Brain pericyte (primary cell): ENCODE results near the gene COL26A1.
"Not testable (repeated sequence)": the region's sequence is repeated elsewhere in the genome, so short reads cannot be mapped to it uniquely, and the experiment has no call there.

Experiments used
- DNase-seq: peaks from one replicate; pipeline ENCODE4 v3.0.0-alpha.2; 2012; ENCODE audit warnings: low read depth, low spot score

The COL26A1 gene

GRCh38 chr7:101362334-101363195 is at the start of gene COL26A1:
Gene COL26A1, plus strand, starts transcription at chr7:101362875. Its CDS starts 158 bp downstream, at chr7:101363033.
- no peak for DNase-seq

DNA sequence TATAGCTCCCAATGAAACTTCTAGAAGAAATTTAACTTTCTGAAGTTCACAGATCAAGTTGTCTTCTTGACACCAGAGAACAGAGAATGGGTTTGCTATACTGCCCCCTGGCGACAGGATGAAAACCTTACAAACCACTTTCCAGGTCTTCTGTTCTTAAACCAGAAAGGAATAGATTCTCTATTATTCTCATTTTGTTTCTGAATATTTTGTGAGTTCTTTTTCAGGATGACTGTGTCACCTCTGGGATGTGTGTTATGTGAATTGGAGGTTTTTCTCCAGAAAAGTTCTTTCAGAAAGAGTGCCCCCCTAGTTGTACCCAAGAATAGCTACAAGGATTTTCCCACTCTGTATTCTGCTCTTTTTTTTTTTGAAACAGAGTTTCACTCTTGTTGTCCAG is 47.3 kb upstream of the COL26A1 start:
- DNase-seq: no peak

- no peak for DNase-seq
These were observed 43.3 kb upstream of the COL26A1 start for GRCh38 chr7:101319401-101319800.

DNA sequence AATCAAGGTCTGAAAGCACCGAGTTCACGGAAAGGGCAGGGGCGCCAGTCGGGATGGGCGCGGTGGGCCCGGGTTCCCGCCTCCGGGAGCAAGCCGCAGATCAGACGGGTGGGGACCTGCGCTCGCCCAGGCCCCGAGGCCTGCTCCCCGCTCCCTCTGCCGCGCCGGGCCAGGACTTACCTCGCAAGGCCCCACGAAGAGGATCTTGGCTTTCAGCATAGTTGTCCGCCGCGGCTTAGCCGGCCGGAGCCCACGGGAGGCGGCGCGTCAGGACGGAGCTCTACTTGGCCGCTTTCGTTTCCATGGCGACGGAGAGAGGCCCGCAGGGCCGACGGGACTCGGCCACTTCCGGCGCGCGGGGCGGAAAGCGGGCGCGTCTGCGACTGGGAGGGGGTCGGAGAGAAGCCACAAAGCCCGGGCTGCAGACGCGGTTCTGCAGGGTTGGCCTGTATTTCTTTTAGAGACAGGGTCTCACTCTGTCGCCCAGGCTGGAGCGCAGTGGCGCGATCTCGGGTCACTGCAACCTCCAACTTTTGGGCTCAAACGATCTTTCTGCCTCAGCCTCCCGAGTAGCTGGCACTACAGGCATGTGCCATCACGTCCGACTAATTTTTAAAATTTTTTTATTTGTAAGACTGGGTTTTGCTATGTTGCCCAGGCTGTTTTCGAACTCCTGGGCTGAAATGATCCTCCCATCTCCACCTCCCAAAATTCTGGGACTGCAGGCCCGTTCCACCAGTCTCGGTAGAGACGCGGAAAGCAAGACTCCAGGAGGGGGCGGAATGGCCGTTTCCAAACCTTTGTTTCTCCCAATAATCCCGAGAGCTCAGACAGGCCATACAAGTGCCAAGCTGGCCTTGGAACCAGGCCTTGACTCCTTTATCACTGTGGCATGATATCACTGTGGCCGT is 40.9 kb upstream of the COL26A1 start, which contains the start of gene IFT22:
Gene IFT22, minus strand, starts transcription at position 322 of the 911 bp plus-strand sequence. Its CDS starts 103 bp downstream, at position 219.
- peak; percentile 41 for DNase-seq

DNA sequence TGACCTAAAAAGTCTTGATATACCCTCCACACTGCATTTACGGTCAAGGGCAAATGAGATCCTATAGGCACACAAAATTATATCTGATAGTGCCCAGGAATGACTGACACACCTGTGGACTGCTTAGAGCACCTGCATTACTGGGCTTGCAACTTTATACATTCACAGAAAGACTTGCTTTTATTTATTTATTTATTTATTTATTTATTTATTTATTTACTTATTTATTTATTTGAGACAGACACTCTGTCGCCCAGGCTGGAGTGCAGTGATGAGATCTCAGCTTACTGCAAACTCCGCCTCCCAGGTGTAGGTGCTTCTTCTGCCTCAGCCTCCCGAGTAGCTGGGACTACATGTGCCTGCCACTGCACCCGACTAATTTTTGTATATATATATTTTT is 34.5 kb upstream of the COL26A1 start:
- no peak for DNase-seq

DNA sequence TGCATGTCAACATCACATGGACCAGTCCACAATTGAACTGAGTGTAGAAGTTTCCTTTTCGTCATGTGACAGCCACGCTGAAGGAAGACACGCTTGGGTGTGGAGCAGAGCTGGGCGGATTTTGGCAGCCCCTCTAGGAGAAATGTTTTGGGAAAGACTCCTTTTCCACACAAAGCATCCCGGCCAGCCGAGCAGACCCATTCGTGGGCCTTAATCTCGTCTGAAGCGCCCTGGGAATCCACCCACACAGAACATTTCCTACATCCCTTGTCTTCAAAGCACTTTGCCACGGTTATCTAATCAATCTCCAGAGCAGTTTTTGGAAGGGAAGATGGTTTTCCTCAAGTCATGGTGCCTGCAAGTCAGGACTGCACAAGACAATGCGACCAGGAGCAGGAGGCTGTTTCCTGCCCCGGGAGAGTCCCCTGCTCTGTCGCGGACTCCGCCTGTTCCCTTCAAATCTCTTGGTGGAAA is 32.6 kb upstream of the COL26A1 start:
- no peak for DNase-seq

DNA sequence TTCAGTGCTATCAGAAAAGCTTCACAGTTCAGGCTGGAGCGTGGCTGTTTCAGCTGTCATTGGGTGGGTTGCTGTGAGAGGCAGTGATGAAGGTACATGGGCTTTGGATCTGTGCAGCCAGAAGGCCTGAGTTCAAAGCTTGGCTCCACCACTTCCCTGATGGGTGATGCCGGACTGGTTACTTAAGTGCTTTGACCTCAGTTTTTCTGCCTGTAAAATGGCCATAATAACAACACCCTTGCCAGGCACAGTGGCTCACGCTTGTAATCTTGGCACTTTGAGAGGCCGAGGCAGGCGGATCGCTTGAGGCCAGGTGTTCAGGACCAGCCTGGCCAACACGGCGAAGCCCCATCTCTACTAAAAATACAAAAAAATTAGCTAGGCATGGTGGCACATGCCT is 30.6 kb upstream of the COL26A1 start:
- DNase-seq: no peak

DNA sequence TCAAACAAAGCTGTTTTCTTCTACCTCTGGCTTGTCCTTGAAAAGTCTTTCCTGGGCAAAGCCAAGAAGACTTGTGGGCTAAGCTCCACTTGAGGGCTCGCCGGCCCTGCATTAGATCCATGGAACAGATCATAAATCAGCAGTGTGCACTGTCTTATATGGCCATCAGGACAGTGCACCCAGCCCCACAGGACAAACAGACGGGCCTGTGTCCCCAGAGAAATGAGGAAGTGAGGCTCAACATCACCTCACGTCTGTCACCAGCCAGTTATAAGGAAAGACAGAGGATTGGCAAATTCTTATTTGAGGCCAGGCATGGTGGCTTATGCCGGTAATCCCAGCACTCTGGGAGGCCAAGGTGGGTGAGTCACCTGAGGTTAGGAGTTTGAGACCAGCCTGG is 28.8 kb upstream of the COL26A1 start:
- no peak for DNase-seq

GRCh38 chr7:101340379-101340778 is 22.3 kb upstream of the COL26A1 start:
- DNase-seq: no peak

DNA sequence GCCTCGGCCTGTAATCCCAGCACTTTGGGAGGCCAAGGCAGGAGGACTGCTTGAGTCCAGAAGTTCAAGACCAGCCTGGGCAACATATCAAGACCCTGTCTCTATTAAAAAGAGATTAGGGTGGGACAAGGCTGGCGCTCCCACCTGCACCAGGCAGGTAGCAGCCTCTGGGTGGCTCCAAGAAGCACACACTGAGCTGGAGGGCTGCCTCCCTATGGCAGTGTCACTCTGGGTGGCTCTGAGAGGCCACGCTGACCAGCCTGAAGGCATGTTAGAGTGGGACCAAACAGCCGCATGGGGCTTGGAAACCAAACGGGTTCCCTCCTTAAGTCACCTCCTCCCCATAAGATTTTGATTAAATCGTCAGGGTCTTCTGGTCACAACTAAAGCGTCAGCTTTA is 19.8 kb upstream of the COL26A1 start:
- DNase-seq: no peak

DNA sequence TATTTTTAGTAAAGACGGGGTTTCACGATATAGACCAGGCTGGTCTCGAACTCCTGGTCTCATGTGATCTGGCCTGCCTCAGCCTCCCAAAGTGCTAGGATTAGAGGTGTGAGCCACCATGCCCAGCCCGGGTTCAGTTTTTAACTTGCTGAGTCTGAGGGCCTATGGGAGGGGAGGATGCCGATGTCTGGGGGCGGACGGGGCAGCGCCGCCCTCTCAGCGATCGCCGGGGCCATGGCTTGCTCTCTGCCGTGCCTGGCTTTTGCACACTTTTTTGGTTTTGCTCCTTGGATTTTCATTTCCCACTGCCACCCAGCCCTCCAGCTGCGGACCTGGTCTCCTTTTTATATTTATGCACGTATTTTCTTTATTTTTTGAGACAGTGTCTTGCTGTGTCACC is 15.2 kb upstream of the COL26A1 start:
- no peak for DNase-seq

DNA sequence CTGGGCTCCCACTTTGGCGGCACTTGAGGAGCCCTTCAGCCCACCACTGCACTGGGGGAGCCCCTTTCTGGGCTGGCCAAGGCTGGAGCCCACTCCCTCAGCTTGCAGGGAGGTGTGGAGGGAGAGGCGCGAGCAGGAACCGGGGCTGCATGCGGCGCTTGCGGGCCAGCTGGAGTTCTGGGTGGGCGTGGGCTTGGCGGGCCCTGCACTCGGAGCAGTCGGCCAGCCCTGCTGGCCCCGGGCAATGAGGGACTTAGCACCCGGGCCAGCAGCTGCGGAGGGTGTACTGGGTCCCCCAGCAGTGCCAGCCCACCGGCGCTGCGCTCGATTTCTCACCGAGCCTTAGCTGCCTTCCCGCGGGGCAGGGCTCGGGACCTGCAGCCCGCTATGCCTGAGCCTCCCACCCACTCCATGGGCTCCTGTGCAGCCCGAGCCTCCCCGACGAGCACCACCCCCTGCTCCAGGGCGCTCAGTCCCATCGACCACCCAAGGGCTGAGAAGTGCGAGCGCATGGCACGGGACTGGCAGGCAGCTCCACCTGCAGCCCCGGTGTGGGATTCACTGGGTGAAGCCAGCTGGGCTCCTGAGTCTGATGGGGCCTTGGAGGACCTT is 14.1 kb upstream of the COL26A1 start:
- not testable (repeated sequence) for DNase-seq

DNA sequence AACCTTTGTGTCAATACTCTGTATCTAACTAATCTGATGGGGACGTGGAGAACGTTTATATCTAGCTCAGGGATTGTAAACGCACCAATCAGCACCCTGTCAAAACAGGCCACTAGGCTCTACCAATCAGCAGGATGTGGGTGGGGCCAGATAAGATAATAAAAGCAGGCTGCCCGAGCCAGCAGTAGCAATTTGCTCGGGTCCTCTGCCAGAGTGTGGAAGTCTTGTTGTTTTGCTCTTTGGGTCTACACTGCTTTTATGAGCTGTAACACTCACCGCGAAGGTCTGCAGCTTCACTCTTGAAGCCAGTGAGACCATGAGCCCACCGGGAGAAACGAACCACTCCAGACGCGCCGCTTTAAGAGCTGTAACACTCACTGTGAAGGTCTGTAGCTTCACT is 13.4 kb upstream of the COL26A1 start:
- DNase-seq: not testable (repeated sequence)

DNA sequence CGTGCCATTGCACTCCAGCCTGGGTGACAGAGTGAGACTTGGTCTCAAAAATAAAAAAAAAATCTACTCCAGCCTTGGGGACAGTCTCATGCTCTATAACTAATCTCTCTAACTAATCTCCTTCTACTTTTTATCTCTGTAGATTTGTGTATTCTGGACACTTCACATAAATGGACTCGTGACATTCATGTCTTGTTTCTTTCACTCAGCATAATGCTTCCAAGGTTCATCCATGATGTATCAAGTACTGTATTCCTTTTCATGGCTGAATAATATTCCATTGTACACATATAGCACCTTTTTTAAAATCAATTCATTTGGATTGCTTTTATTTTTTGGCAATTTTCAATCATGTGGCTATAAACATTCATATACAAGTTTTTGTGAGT is 9.8 kb upstream of the COL26A1 start:
- no peak for DNase-seq

DNA sequence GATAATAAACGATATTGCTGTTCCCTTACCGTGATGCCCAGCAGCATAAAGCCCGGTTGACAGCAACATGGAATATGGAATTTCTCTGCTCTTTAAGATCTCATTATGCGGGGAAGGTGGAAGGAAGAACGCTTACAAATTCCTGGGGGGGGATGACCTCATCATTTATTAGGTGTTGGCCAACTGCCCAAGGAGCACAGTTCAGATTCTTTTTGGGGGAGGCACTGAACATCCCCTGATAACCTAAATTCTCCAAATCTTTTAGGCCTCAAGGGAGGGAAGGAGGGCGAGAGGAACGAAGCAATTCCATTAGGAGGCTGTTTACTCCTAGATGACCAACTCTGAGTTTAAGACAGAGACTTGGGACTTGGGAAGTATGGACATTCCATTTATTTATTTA is 5.2 kb upstream of the COL26A1 start:
- DNase-seq: no peak

- no peak for DNase-seq
These were observed 590 bp downstream of the COL26A1 start for GRCh38 chr7:101363196-101363733.

DNA sequence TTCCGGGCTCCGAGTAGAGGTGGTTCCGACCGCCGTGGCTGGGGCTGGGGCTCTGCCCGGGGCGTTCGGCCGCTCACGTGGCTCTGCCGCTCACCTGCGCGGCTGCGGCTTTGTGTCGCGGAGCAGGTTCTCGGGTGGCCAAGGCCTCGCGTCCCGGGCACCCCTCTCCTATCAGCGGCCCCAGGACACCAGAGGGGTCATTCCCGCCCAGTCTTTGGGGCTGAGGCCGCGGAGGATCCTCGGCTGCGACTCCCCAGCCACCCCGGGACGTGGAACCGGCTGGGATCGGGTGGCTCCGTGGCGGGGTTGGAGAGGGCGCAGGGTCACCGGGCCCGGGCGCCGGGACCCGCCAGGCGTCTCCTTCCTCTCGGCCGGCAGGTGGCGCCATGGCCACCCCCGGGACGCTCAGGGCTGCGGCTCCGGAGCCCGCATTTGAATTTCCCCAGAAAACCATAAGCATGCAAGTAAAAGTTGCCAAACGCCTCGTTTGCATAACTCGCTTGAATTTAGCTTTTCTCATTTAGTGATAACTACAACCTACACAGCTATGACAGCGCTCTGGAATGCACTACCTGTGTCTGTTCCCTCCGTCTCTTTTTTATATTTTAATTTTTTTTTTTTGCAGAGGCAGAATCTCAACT is 1.2 kb downstream of the COL26A1 start:
- no peak for DNase-seq

GRCh38 chr7:101365956-101366355 is 3.3 kb downstream of the COL26A1 start:
- no peak for DNase-seq

- no peak for DNase-seq
These were observed 5.0 kb downstream of the COL26A1 start for GRCh38 chr7:101367676-101368075.

DNA sequence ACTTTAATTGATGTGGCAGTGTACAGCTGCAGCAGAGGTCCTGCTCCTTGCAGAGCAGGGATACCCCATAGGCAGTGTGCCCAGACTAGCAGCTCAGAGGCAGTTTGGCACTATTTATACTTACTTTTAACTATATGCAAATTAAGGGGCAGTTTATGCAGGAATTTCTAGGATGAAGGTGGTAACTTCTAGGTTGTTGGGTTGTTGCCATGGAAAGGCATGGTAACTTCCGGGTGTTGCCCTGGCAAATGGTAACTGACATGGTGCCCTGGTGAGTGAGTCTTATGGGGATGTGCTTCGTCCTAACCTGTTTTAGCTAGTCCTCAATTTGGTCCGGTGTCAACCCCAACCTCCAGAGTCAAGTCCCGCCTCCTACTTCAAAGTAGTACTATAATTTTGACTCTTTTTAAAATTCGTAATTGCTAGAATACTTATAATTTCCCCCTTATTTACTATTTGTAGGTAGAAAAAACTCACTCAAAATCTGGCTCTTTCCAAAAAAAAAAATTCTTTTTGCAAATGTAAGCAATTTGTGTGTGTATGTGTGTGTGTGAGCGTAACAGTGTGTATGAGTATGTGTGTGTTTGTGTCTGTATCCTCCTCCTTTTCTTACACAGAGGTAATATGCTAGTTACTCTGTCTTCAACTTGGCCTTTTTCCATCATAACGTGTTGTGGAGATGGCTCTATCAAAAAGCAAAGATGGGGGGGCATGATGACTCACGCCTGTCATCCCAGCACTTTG is 5.9 kb downstream of the COL26A1 start:
- no peak for DNase-seq
